MCF 10A (cell line): ENCODE results near the gene DEDD2. TPM values are rescaled to one million over a fixed set of nuclear protein-coding genes. Genes with fewer than 3 reads are reported as not detected.

ENCODE experiments used
- BruUV-seq: library from RNA; stranded (reverse); fragments of 400-500 nt; replicated peaks from 2 replicates; lab custom pipeline; 2021; lab: Mats Ljungman, UMichigan
- CTCF ChIA-PET: fragments of 300-600 bp; sonication (Branson Sonifier 250); formaldehyde crosslinking; extraction: SDS; loops from one replicate; lab custom pipeline; 2021; ENCODE audit warnings: antibody characterized with exemption, inconsistent platforms; lab: Yijun Ruan, JAX
- POLR2A ChIA-PET: fragments of 300-600, 350-650 bp; sonication (Branson Sonifier 250); formaldehyde crosslinking; extraction: SDS; loops from one replicate; lab custom pipeline; 2020; ENCODE audit warnings: antibody characterized with exemption, inconsistent platforms; lab: Yijun Ruan, JAX
- DNase-seq: peaks from one replicate; pipeline ENCODE4 v3.0.0-alpha.2; 2018; ENCODE audit not compliant: unreplicated experiment
- H3K27ac Mint-ChIP-seq: one replicate; pipeline ENCODE4 v1.8.0; 2022; ENCODE audit warnings: mild to moderate bottlenecking, low read depth, mixed read lengths; ENCODE audit not compliant: unreplicated experiment
- H3K27me3 Mint-ChIP-seq: one replicate; pipeline ENCODE4 v1.8.0; 2022; ENCODE audit warnings: mixed read lengths; ENCODE audit not compliant: insufficient read depth, unreplicated experiment
- H3K36me3 Mint-ChIP-seq: one replicate; pipeline ENCODE4 v1.8.0; 2022; ENCODE audit warnings: mild to moderate bottlenecking, moderate library complexity, mixed read lengths; ENCODE audit not compliant: insufficient read depth, unreplicated experiment
- H3K4me1 Mint-ChIP-seq: one replicate; pipeline ENCODE4 v1.8.0; 2022; ENCODE audit warnings: mixed read lengths; ENCODE audit not compliant: insufficient read depth, unreplicated experiment
- H3K4me3 Mint-ChIP-seq: one replicate; pipeline ENCODE4 v1.8.0; 2022; ENCODE audit warnings: mild to moderate bottlenecking, moderate library complexity, mixed read lengths; ENCODE audit not compliant: unreplicated experiment
- H3K9me3 Mint-ChIP-seq: one replicate; pipeline ENCODE4 v1.8.0; 2022; ENCODE audit warnings: mixed read lengths; ENCODE audit not compliant: unreplicated experiment
- CTCF ChIP-seq: fragments of 200-600 bp; IDR thresholded peaks from one replicate; pipeline ENCODE4 v1.8.0; 2022; ENCODE audit warnings: antibody characterized with exemption, mild to moderate bottlenecking; ENCODE audit not compliant: unreplicated experiment
- intact Hi-C: fragments of 100-400 bp; cut with micrococcal nuclease; formaldehyde crosslinking; loops from 2 replicates; pipeline ENCODE4 v1.14.1; 2022
- total RNA-seq: library from RNA; stranded (reverse); gene quantifications from 2 replicates; pipeline ENCODE4 v1.2.3, GENCODE V29; 2022

The DEDD2 gene
- total RNA-seq, 1 experiment from 2014 or later = 28.5 TPM

- peak; percentile 60 for TF ChIP-seq CTCF
- peak; percentile 97 for DNase-seq
- Mint-ChIP-seq H3K36me3 (peaks cover 36% of the 10 kb centered on the region), H3K9me3 (no peaks in the 10 kb centered on the region), H3K4me3 (peak overlapping the region; percentile 79), H3K27me3 (no peaks in the 10 kb centered on the region), H3K4me1 (peaks cover 37% of the 10 kb centered on the region), H3K27ac (peak overlapping the region; percentile 81)
- CTCF ChIA-PET = interaction anchor here (0.5 to 7.0 kb wide), 24 partner anchors 11 to 632 kb away, joined by 3 to 145 read pairs (median 4); partner anchors contain the start of gene POU2F2
- POLR2A ChIA-PET = interaction anchor here (0.6 to 7.7 kb wide), 22 partner anchors 11 to 1424 kb away, joined by 3 to 158 read pairs (median 4); partner anchors contain the start of genes CIC, DEDD2, ERF and PAFAH1B3
- no TSS peak for BruUV-seq
- intact Hi-C loops = loop anchor here (1.0 to 10.0 kb wide), 4 partner anchors 53 to 150 kb away; partner anchors contain the start of gene CNFN
These were observed 27.1 kb upstream of the DEDD2 start for GRCh38 chr19:42244347-42245220.

GRCh38 chr19:42242512-42243409 is 25.3 kb upstream of the DEDD2 start, which contains the start of gene GSK3A:
GSK3A (minus strand) TSS chr19:42242602; CDS start chr19:42242465, 137 bp downstream.
- Mint-ChIP-seq H3K4me3 (peak within 1 kb of the TSS; percentile 79), H3K9me3 (no peaks in the 10 kb centered on the region), H3K27ac (peak within 1 kb of the TSS; percentile 72), H3K4me1 (peaks cover 44% of the 10 kb centered on the region), H3K36me3 (peaks cover 50% of the 10 kb centered on the region), H3K27me3 (no peaks in the 10 kb centered on the region)
- intact Hi-C loops = loop anchor here (5.0 to 10.0 kb wide), 2 partner anchors 55 to 152 kb away; partner anchors contain the start of gene CNFN
- TF ChIP-seq CTCF = no peak
- no TSS peak for BruUV-seq
- ChIA-PET POLR2A (interaction anchor here (0.6 to 7.7 kb wide), 30 partner anchors 9 to 979 kb away, joined by 3 to 158 read pairs (median 4); partner anchors contain the start of genes CIC, DEDD2, ERF and HNRNPUL1), CTCF (interaction anchor here (0.6 to 7.0 kb wide), 9 partner anchors 26 to 134 kb away, joined by 3 to 145 read pairs (median 3); no protein-coding TSS in a partner anchor)
- DNase-seq = peak; percentile 99

- no TSS peak for BruUV-seq
- POLR2A ChIA-PET = interaction anchor here (0.9 to 7.7 kb wide), 20 partner anchors 9 to 358 kb away, joined by 3 to 158 read pairs (median 5); partner anchors contain the start of genes CIC, DEDD2, ERF and PAFAH1B3
- Mint-ChIP-seq H3K36me3 (peaks cover 55% of the 10 kb centered on the region), H3K4me1 (peaks cover 42% of the 10 kb centered on the region), H3K27ac (peak overlapping the region; percentile 72), H3K27me3 (no peaks in the 10 kb centered on the region), H3K4me3 (peak overlapping the region; percentile 79), H3K9me3 (no peaks in the 10 kb centered on the region)
- CTCF ChIA-PET = interaction anchor here (0.7 to 7.0 kb wide), 4 partner anchors 27 to 134 kb away, joined by 3 to 145 read pairs (median 5); no protein-coding TSS in a partner anchor
- no peak for DNase-seq
- no peak for TF ChIP-seq CTCF
- intact Hi-C loops = loop anchor here (5.0 to 10.0 kb wide), 2 partner anchors 55 to 153 kb away; partner anchors contain the start of gene CNFN
These were observed 24.6 kb upstream of the DEDD2 start for GRCh38 chr19:42242069-42242511.
